Kidney (tissue), 14 donors: ENCODE data around the gene FAM229A. TPM values are rescaled to one million over a fixed set of nuclear protein-coding genes. Genes with fewer than 3 reads are reported as not detected.

Experiments used
- DNase-seq, 5 donors: peaks; one replicate each; pipeline ENCODE4 v3.0.0-alpha.2; 2013 to 2020
- FAIRE-seq: peaks from 2 replicates; lab custom pipeline; 2012; peaks lifted over from hg19 to GRCh38; lab: Jason Lieb, UNC
- H3K27ac ChIP-seq, 2 donors: one replicate each; pipeline ENCODE4 v1.7.0; 2013; ENCODE audit warnings: low read depth in 2 of 2, low read length in 2 of 2, inconsistent platforms in 1 of 2
- H3K27me3 ChIP-seq: one replicate; pipeline ENCODE4 v1.7.1; 2013; ENCODE audit warnings: low read length, inconsistent platforms; ENCODE audit not compliant: control insufficient read depth, insufficient read depth
- H3K36me3 ChIP-seq, 3 donors: one replicate each; pipeline versions ENCODE4 v1.7.0 to v1.7.1; 2013; ENCODE audit warnings: low read length in 3 of 3, control low read depth in 1 of 3, inconsistent platforms in 1 of 3; ENCODE audit not compliant: insufficient read depth in 3 of 3, control insufficient read depth in 2 of 3
- H3K4me1 ChIP-seq, 3 donors: one replicate each; pipeline versions ENCODE4 v1.7.0 to v1.7.1; 2013; ENCODE audit warnings: low read length in 3 of 3, inconsistent platforms in 1 of 3, low read depth in 1 of 3; ENCODE audit not compliant: control insufficient read depth in 2 of 3, insufficient read depth in 2 of 3
- H3K4me3 ChIP-seq, 3 donors: one replicate each; pipeline versions ENCODE4 v1.7.0 to v1.8.1; 2013; ENCODE audit warnings: low read length in 3 of 3, control low read depth in 1 of 3, inconsistent platforms in 1 of 3
- H3K9ac ChIP-seq, 3 donors: one replicate each; pipeline versions ENCODE4 v1.7.0 to v1.7.1; 2013; ENCODE audit warnings: low read length in 3 of 3, control low read depth in 1 of 3, inconsistent platforms in 1 of 3
- H3K9me3 ChIP-seq, 3 donors: one replicate each; pipeline versions ENCODE4 v1.7.0 to v1.7.1; 2013; ENCODE audit warnings: low read length in 3 of 3, control low read depth in 1 of 3, inconsistent platforms in 1 of 3; ENCODE audit not compliant: control insufficient read depth in 2 of 3, insufficient read depth in 1 of 3
- CTCF ChIP-seq: IDR thresholded peaks from 3 replicates; pipeline ENCODE4 v1.5.1; 2012; ENCODE audit warnings: mild to moderate bottlenecking, moderate library complexity, borderline replicate concordance; ENCODE audit not compliant: insufficient read depth; ENCODE audit errors: extremely low read depth
- intact Hi-C: fragments of 100-400 bp; cut with DNase I; formaldehyde crosslinking; loops from one replicate; pipeline ENCODE4 v1.11.1; 2022
- polyA plus RNA-seq: library from polyadenylated mRNA; stranded (reverse); fragments of 350-450 nt; fragmentation: Illumina TruSeq; extraction: RNeasy Lipid Tissue Mini Kit (QIAGEN cat#74804); gene quantifications from one replicate; pipeline ENCODE4 v1.2.3, GENCODE V29; 2014; ENCODE audit warnings: low read depth, low replicate concordance; ENCODE audit not compliant: insufficient read depth
- total RNA-seq: library from RNA; stranded (reverse); fragmentation: NEBNext Ultra II Directional; extraction: Animal tissue kit (Norgen Biotek cat#: 25700); gene quantifications from one replicate; pipeline ENCODE4 v1.2.1, GENCODE V29; 2021
- donor health status: control.
- donor health status: control.
- donor health status: control.
- donor health status: control.
- donor health status: control.
- donor health status: DM: yes; HTN: yes; CAD: no.
- donor health status: Normal renal cell carcinoma (clear cell type).

The FAM229A gene
- total and polyA plus RNA-seq, 2 donors from 2014 or later, result 6.4 to 9.7 TPM

- Histone ChIP-seq H3K9me3 (no peaks in the 10 kb centered on the region), H3K4me1 (no peaks in the 10 kb centered on the region)
- no peak for FAIRE-seq
Measured at GRCh38 chr1:32376199-32376598, 13.9 kb upstream of the FAM229A start.

GRCh38 chr1:32373996-32374592, 11.8 kb upstream of the FAM229A start:
- Histone ChIP-seq H3K4me3 (no peak overlapping the region), H3K27me3 (no peaks in the 10 kb centered on the region), H3K27ac (no peak overlapping the region), H3K9ac (no peak overlapping the region), H3K36me3 (peaks cover 3 to 66% (median 34%) of the 10 kb centered on the region in 3 donors), H3K4me1 (no peaks in the 10 kb centered on the region), H3K9me3 (no peaks in the 10 kb centered on the region)
- FAIRE-seq (no peak), DNase-seq (no peak)
- intact Hi-C loops, result no loop called here
- no peak for TF ChIP-seq CTCF

More at GRCh38 chr1:32376199-32376598, 13.9 kb upstream of the FAM229A start:
- no peak overlapping the region for H3K9ac ChIP-seq
- H3K27ac ChIP-seq, result no peak overlapping the region
- intact Hi-C loops, result no loop called here
- peaks cover 3 to 85% (median 47%) of the 10 kb centered on the region in 3 donors for H3K36me3 ChIP-seq
- no peak for DNase-seq
- no peaks in the 10 kb centered on the region for H3K27me3 ChIP-seq
- no peak for TF ChIP-seq CTCF
- no peak overlapping the region for H3K4me3 ChIP-seq

GRCh38 chr1:32372149-32372756, 10.0 kb upstream of the FAM229A start:
- H3K9ac ChIP-seq, result no peak overlapping the region
- no peak for TF ChIP-seq CTCF
- H3K36me3 ChIP-seq, result peaks cover 10 to 67% (median 34%) of the 10 kb centered on the region in 3 donors
- no peaks in the 10 kb centered on the region for H3K9me3 ChIP-seq
- FAIRE-seq, result no peak
- no peak overlapping the region for H3K27ac ChIP-seq
- no peak overlapping the region for H3K4me3 ChIP-seq
- intact Hi-C loops, result no loop called here
- no peaks in the 10 kb centered on the region for H3K27me3 ChIP-seq
- no peak for DNase-seq
- H3K4me1 ChIP-seq, result no peaks in the 10 kb centered on the region
